ENCODE measurements around the gene SIK2. TPM values are rescaled to one million over a fixed set of nuclear protein-coding genes. Genes with fewer than 3 reads are reported as not detected.

The SIK2 gene
- total and polyA plus RNA-seq, 9 of the 15 experiments (the other 6 are each of a cell fraction or from before 2014, with no cell fraction given) = 0.74 to 11.6 (median 3.8) TPM

DNA sequence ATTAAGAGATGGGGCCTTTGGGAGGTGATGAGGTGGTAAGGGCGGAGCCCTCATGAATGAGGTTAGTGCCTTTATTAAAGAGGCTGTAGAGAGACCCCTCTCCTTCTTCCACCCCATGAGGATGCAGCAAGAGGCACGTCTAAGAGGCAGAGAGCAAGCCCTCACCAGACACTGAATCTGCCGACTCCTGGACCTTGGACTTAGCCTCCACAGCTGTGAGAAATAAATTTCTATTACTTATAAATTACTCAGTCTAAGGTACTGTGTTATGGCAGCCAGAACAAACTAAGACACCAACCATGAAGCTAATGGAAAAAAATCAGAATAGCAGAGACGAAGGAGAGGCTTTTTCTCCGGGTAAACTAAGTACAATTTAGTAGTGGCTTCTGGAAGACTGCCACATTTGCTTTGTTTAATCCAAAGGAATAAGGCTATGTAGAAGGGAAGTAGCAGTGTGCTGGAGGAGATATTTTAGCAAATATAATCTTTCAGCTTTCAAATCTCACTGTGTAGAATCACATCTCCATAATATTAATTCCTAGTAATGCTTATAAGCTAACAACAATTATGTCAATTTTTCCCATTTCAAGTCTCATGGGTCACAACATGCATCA, 12.3 kb upstream of the SIK2 start:
- no peak for FAIRE-seq
- WGBS (ENCODE audit: insufficient coverage, low coverage, missing lambda C conversion rate) = 0% methylated on average over 5 of the region's 5 CpGs
- in situ Hi-C loops (cut with MboI) (no loop called here), intact Hi-C loops (cut with micrococcal nuclease) (no loop called here)
- Histone ChIP-seq H3K9ac (ENCODE audit: insufficient read depth in 1 of 2, low read depth in 2 of 2, low read length in 2 of 2) (no peak overlapping the region), H3K36me3 (ENCODE audit: control insufficient read depth, insufficient read depth, low read length) (no peaks in the 10 kb centered on the region), H3K4me1 (replicated peaks in 1 of 2; ENCODE audit: control insufficient read depth in 2 of 2, insufficient read depth in 2 of 2, low read length in 2 of 2) (no peaks in the 10 kb centered on the region), H3K27ac (ENCODE audit: extremely low read depth, low read depth, low read length) (no peak overlapping the region), H3K9me3 (replicated peaks; ENCODE audit: control insufficient read depth, insufficient read depth, low read depth, low read length) (no peaks in the 10 kb centered on the region), H4K20me1 (replicated peaks; ENCODE audit: control insufficient read depth, insufficient read depth, low read length) (no peaks in the 10 kb centered on the region), H3K27me3 (ENCODE audit: control insufficient read depth in 2 of 2, insufficient read depth in 2 of 2, low read length in 2 of 2) (0 out of 5 replicates have a peak, but pooled peaks cover 0 to 2% of the 10 kb centered on the region in 2 experiments), H3K4me2 (ENCODE audit: insufficient read depth, low read length) (no peak overlapping the region), H2AFZ (ENCODE audit: low read depth, low read length) (no peak overlapping the region), H3K79me2 (ENCODE audit: control insufficient read depth, insufficient read depth, low read length) (no peaks in the 10 kb centered on the region), H3K9me1 (ENCODE audit: control insufficient read depth, insufficient read depth, low read length) (no peaks in the 10 kb centered on the region), H3K4me3 (no peak overlapping the region)
- no TSS peak for BruUV-seq (replicated peaks)
- no peak for ATAC-seq
- no peak for DNase-seq (ENCODE audit: extremely low read depth in 1 of 4, low spot score in 3 of 4)
- ChIA-PET CTCF (ENCODE audit: low intra/inter-chr PET ratio) (no interaction called here), POLR2A (interaction anchor here (0.6 kb wide), 1 partner anchor 239 kb away, joined by 7 read pairs; no protein-coding TSS in a partner anchor)
- TF ChIP-seq, protein P1, sequence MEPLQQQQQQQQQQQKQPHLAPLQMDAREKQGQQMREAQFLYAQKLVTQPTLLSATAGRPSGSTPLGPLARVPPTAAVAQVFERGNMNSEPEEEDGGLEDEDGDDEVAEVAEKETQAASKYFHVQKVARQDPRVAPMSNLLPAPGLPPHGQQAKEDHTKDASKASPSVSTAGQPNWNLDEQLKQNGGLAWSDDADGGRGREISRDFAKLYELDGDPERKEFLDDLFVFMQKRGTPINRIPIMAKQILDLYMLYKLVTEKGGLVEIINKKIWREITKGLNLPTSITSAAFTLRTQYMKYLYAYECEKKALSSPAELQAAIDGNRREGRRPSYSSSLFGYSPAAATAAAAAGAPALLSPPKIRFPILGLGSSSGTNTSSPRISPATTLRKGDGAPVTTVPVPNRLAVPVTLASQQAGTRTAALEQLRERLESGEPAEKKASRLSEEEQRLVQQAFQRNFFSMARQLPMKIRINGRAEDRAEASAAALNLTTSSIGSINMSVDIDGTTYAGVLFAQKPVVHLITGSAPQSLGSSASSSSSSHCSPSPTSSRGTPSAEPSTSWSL (CRISPR knock-in tag; IDR thresholded peaks at IDR 0.05; ENCODE audit: borderline replicate concordance) = no peak
- no peak for TF ChIP-seq NCOA1 (IDR thresholded peaks at IDR 0.05; ENCODE audit: low read depth)
- no peak for TF ChIP-seq SIRT6 (IDR thresholded peaks at IDR 0.05; ENCODE audit: low read depth, low read length)
- TF ChIP-seq ZKSCAN1 (IDR thresholded peaks at IDR 0.05; ENCODE audit: low read depth, low read length) = no peak
- no peak for TF ChIP-seq PHF21A (IDR thresholded peaks at IDR 0.05; ENCODE audit: borderline replicate concordance, low read depth)
- no peak for TF ChIP-seq ZBED1 (IDR thresholded peaks at IDR 0.05)
- TF ChIP-seq FOS (IDR thresholded peaks at IDR 0.05; ENCODE audit: extremely low read depth, insufficient read length) = no peak
- no peak for TF ChIP-seq EZH2 (IDR thresholded peaks at IDR 0.05; ENCODE audit: borderline replicate concordance, low read depth, low read length)
- TF ChIP-seq POLR2B (IDR thresholded peaks at IDR 0.05; ENCODE audit: low read depth, partially characterized antibody) = no peak
- TF ChIP-seq, protein P2, sequence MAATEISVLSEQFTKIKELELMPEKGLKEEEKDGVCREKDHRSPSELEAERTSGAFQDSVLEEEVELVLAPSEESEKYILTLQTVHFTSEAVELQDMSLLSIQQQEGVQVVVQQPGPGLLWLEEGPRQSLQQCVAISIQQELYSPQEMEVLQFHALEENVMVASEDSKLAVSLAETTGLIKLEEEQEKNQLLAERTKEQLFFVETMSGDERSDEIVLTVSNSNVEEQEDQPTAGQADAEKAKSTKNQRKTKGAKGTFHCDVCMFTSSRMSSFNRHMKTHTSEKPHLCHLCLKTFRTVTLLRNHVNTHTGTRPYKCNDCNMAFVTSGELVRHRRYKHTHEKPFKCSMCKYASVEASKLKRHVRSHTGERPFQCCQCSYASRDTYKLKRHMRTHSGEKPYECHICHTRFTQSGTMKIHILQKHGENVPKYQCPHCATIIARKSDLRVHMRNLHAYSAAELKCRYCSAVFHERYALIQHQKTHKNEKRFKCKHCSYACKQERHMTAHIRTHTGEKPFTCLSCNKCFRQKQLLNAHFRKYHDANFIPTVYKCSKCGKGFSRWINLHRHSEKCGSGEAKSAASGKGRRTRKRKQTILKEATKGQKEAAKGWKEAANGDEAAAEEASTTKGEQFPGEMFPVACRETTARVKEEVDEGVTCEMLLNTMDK (IDR thresholded peaks at IDR 0.05; ENCODE audit: borderline replicate concordance, insufficient read depth, low read depth, low read length, poor library complexity, severe bottlenecking) = no peak
- TF ChIP-seq HNRNPH1 (optimal IDR thresholded peaks at IDR 0.05; ENCODE audit: low read depth, low read length) = no peak
- TF ChIP-seq SMARCA4 (IDR thresholded peaks at IDR 0.05) = no peak
- TF ChIP-seq, protein P3, sequence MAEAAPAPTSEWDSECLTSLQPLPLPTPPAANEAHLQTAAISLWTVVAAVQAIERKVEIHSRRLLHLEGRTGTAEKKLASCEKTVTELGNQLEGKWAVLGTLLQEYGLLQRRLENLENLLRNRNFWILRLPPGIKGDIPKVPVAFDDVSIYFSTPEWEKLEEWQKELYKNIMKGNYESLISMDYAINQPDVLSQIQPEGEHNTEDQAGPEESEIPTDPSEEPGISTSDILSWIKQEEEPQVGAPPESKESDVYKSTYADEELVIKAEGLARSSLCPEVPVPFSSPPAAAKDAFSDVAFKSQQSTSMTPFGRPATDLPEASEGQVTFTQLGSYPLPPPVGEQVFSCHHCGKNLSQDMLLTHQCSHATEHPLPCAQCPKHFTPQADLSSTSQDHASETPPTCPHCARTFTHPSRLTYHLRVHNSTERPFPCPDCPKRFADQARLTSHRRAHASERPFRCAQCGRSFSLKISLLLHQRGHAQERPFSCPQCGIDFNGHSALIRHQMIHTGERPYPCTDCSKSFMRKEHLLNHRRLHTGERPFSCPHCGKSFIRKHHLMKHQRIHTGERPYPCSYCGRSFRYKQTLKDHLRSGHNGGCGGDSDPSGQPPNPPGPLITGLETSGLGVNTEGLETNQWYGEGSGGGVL (CRISPR knock-in tag; IDR thresholded peaks at IDR 0.05) = no peak
